Nephron (organoid): ENCODE results near the gene RNASEH2A.

Source experiments
- H3K27ac Mint-ChIP-seq, 3 experiments: 2 replicates each; pipeline ENCODE4 v1.8.0; 2020; ENCODE audit warnings: mixed read lengths in 3 of 3, mild to moderate bottlenecking in 2 of 3, moderate library complexity in 1 of 3
- H3K27me3 Mint-ChIP-seq: 2 replicates; pipeline ENCODE4 v1.8.0; 2021; ENCODE audit warnings: low read depth, mild to moderate bottlenecking, moderate library complexity, mixed read lengths
- H3K36me3 Mint-ChIP-seq: 2 replicates; pipeline ENCODE4 v1.8.0; 2020; ENCODE audit warnings: low read depth, mixed read lengths
- H3K4me1 Mint-ChIP-seq: 2 replicates; pipeline ENCODE4 v1.8.0; 2020; ENCODE audit warnings: mixed read lengths
- H3K4me3 Mint-ChIP-seq, 3 experiments: 2 replicates each; pipeline ENCODE4 v1.8.0; 2020; ENCODE audit warnings: mild to moderate bottlenecking in 3 of 3, mixed read lengths in 3 of 3, moderate library complexity in 2 of 3
- H3K9me3 Mint-ChIP-seq: 2 replicates; pipeline ENCODE4 v1.8.0; 2020; ENCODE audit warnings: mixed read lengths
- CTCF ChIP-seq, 3 experiments: fragments of 200-600 bp; sonication (generic); IDR thresholded peaks; one replicate each; pipeline ENCODE4 v1.5.0; 2021; ENCODE audit warnings: antibody characterized with exemption in 3 of 3; ENCODE audit not compliant: unreplicated experiment in 3 of 3

The RNASEH2A gene

GRCh38 chr19:12806242-12807081 is at the start of gene RNASEH2A:
RNASEH2A (plus strand) TSS chr19:12806584; CDS start chr19:12806674, 90 bp downstream.
- H3K9me3 Mint-ChIP-seq: no peaks in the 10 kb centered on the region
- H3K4me3 Mint-ChIP-seq: peak within 1 kb of the TSS; percentile 91 to 95 (median 94)
- peaks cover 17% of the 10 kb centered on the region for H3K4me1 Mint-ChIP-seq
- peak in 1 of 3 experiments; percentile 8 for TF ChIP-seq CTCF (IDR thresholded peaks at IDR 0.05; ENCODE audit: unreplicated experiment in 3 of 3)
- H3K27me3 Mint-ChIP-seq: no peaks in the 10 kb centered on the region
- H3K27ac Mint-ChIP-seq: peak within 1 kb of the TSS; percentile 88 to 98 (median 89)
- H3K36me3 Mint-ChIP-seq: peaks cover 4% of the 10 kb centered on the region

GRCh38 chr19:12757544-12758274 is 48.7 kb upstream of the RNASEH2A start:
- Mint-ChIP-seq H3K4me1 (no peaks in the 10 kb centered on the region), H3K4me3 (peak overlapping the region; percentile 69 to 76 (median 71)), H3K27me3 (peaks cover 11% of the 10 kb centered on the region), H3K36me3 (peaks cover 9% of the 10 kb centered on the region), H3K9me3 (no peaks in the 10 kb centered on the region), H3K27ac (peak overlapping the region in 1 of 3 experiments; percentile 56)
- peak; percentile 93 to 95 (median 94) for TF ChIP-seq CTCF (IDR thresholded peaks at IDR 0.05; ENCODE audit: unreplicated experiment in 3 of 3)

DNA sequence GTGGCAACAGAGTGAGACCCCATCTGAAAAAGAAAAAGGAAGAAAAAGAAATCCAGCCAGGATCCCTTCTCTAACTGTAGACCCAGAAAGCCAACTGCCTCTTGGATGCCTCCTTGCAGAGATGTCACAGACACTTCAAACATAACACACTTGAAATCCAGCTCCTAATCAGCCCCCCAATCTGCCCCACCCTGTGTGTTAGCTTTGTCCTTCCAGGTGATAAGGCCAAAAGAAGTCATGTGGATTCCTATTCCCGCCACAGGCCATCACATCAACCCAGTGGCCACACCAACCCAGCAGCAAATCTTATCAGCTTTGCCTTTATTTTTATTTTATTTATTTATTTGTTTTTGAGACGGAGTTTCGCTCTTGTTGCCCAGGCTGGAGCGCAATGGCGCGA is 46.7 kb upstream of the RNASEH2A start:
- H3K27me3 Mint-ChIP-seq: no peaks in the 10 kb centered on the region
- no peaks in the 10 kb centered on the region for H3K9me3 Mint-ChIP-seq
- peaks cover 15% of the 10 kb centered on the region for H3K36me3 Mint-ChIP-seq
- no peaks in the 10 kb centered on the region for H3K4me1 Mint-ChIP-seq
- no peak overlapping the region for H3K27ac Mint-ChIP-seq
- H3K4me3 Mint-ChIP-seq: peak overlapping the region in 1 of 3 experiments; percentile 38
- no peak for TF ChIP-seq CTCF (IDR thresholded peaks at IDR 0.05; ENCODE audit: unreplicated experiment in 3 of 3)

GRCh38 chr19:12763100-12763499 is 43.3 kb upstream of the RNASEH2A start:
- TF ChIP-seq CTCF (IDR thresholded peaks at IDR 0.05; ENCODE audit: unreplicated experiment in 3 of 3): no peak
- Mint-ChIP-seq H3K4me3 (no peak overlapping the region), H3K36me3 (peaks cover 28% of the 10 kb centered on the region), H3K9me3 (no peaks in the 10 kb centered on the region), H3K27ac (no peak overlapping the region), H3K27me3 (no peaks in the 10 kb centered on the region), H3K4me1 (no peaks in the 10 kb centered on the region)

GRCh38 chr19:12764698-12765097 is 41.7 kb upstream of the RNASEH2A start:
- Mint-ChIP-seq H3K27ac (no peak overlapping the region), H3K36me3 (peaks cover 28% of the 10 kb centered on the region), H3K4me1 (peaks cover 4% of the 10 kb centered on the region), H3K4me3 (no peak overlapping the region), H3K27me3 (no peaks in the 10 kb centered on the region), H3K9me3 (no peaks in the 10 kb centered on the region)
- TF ChIP-seq CTCF (IDR thresholded peaks at IDR 0.05; ENCODE audit: unreplicated experiment in 3 of 3): no peak
